Right lobe of liver (tissue), 6 donors: ENCODE measurements around the gene KRTAP10-1. TPM values are rescaled to one million over a fixed set of nuclear protein-coding genes. Genes with fewer than 3 reads are reported as not detected.

Experiments
- ATAC-seq, 4 donors: fragments of 200-7000 bp; cut with Tn5 transposase; one replicate each; pipeline ENCODE4 v1.9.1; 2020; ENCODE audit warnings: mild to moderate bottlenecking in 4 of 4, moderate library complexity in 4 of 4
- DNase-seq, 3 donors: peaks; one replicate each; pipeline ENCODE4 v3.0.0-alpha.2; 2020
- H3K27ac ChIP-seq, 3 donors: fragments of 200-600 bp; one replicate each; pipeline ENCODE4 v1.8.0; 2022
- H3K27me3 ChIP-seq, 2 donors: fragments of 200-600 bp; one replicate each; pipeline ENCODE4 v1.8.0; 2022
- H3K36me3 ChIP-seq, 4 donors: fragments of 200-600 bp; sonication (generic) in 1 of 4; one replicate each; pipeline versions ENCODE4 v1.5.1 to v1.8.0; 2017 to 2022; ENCODE audit warnings: control low read depth in 1 of 4
- H3K4me1 ChIP-seq, 4 donors: fragments of 200-600 bp; sonication (generic) in 1 of 4; one replicate each; pipeline versions ENCODE4 v1.5.1 to v1.8.0; 2017 to 2022; ENCODE audit warnings: control low read depth in 1 of 4
- H3K4me3 ChIP-seq, 3 donors: fragments of 200-600 bp; one replicate each; pipeline ENCODE4 v1.8.0; 2022
- H3K9me3 ChIP-seq, 4 donors: fragments of 200-600 bp; sonication (generic) in 1 of 4; one replicate each; pipeline versions ENCODE4 v1.5.1 to v1.8.0; 2017 to 2022; ENCODE audit warnings: control low read depth in 1 of 4
- CTCF ChIP-seq, 4 donors: fragments of 200-600 bp in 3 of 4; fragments of 450-650 bp in 1 of 4; IDR thresholded peaks; one replicate each; pipeline versions ENCODE4 v1.5.1 to v1.8.0; 2016 to 2022; ENCODE audit warnings: antibody characterized with exemption in 4 of 4, mild to moderate bottlenecking in 2 of 4
- POLR2A ChIP-seq: fragments of 450-650 bp; IDR thresholded peaks from one replicate; pipeline ENCODE4 v1.6.1; 2017; ENCODE audit warnings: antibody characterized with exemption, mild to moderate bottlenecking
- WGBS: methylation state at CpG from one replicate; pipeline ENCODE4 v1.1.6; 2018; ENCODE audit warnings: low coverage, low lambda C conversion rate; ENCODE audit not compliant: insufficient coverage; ENCODE audit errors: missing lambda C conversion rate; 5-methylcytosine and 5-hydroxymethylcytosine counted together
- intact Hi-C, 2 donors: fragments of 100-400 bp; cut with DNase I; formaldehyde crosslinking; loops; one replicate each; pipeline versions ENCODE4 v1.11.2 to v1.14.1; 2022
- total RNA-seq, 6 experiments: library from RNA; depleted of rRNA in 2 of 6; stranded (reverse); fragments of >200 nt in 2 of 6; fragmentation: NEBNext Ultra II Directional in 3 of 6; extraction: Animal tissue kit (Norgen Biotek cat#: 25700) in 3 of 6; gene quantifications; one replicate each; pipeline versions ENCODE4 v1.1.0 to v1.2.4, GENCODE V29; 2016 to 2023
- donor health status: DM: no; HTN: yes; CAD: no.
- donor health status: DM: no; HTN: no; CAD: no.
- donor health status: DM: no; HTN: no; CAD: no.
- donor health status: DM: no; HTN: yes; CAD: no.
- donor health status: DM: no; HTN: yes; CAD: no.

KRTAP10-1 gene
- total RNA-seq, 6 experiments from 2014 or later: not detected

- intact Hi-C loops: no loop called here
- peak in 1 of 3 donors; percentile 14 for DNase-seq
- ATAC-seq: no peak
- no peaks in the 10 kb centered on the region for H3K9me3 ChIP-seq
- no peak overlapping the region for H3K27ac ChIP-seq
- H3K4me3 ChIP-seq: no peak overlapping the region
- H3K4me1 ChIP-seq: no peaks in the 10 kb centered on the region
- no peak for TF ChIP-seq CTCF (IDR thresholded peaks at IDR 0.05)
- no peak for TF ChIP-seq POLR2A
- WGBS: 82% methylated on average over 19 of the region's 27 CpGs
- H3K36me3 ChIP-seq: no peaks in the 10 kb centered on the region
- H3K27me3 ChIP-seq: no peaks in the 10 kb centered on the region
These were observed 37.6 kb downstream of the KRTAP10-1 start for GRCh38 chr21:44502171-44502958.

- 40% methylated on average over 3 of the region's 19 CpGs for WGBS
- TF ChIP-seq CTCF (IDR thresholded peaks at IDR 0.05) (no peak), POLR2A (no peak)
- no peaks in the 10 kb centered on the region for H3K9me3 ChIP-seq
- H3K4me1 ChIP-seq: no peaks in the 10 kb centered on the region
- no peak overlapping the region for H3K27ac ChIP-seq
- no peaks in the 10 kb centered on the region for H3K36me3 ChIP-seq
- no peaks in the 10 kb centered on the region for H3K27me3 ChIP-seq
- H3K4me3 ChIP-seq: no peak overlapping the region
- intact Hi-C loops: no loop called here
- ATAC-seq: peak in 1 of 4 donors; percentile 6
- DNase-seq: peak in 1 of 3 donors; percentile 12
These were observed 39.9 kb downstream of the KRTAP10-1 start for GRCh38 chr21:44500111-44500510.

GRCh38 chr21:44499631-44500030 is 40.4 kb downstream of the KRTAP10-1 start:
- Histone ChIP-seq H3K27ac (no peak overlapping the region), H3K36me3 (no peaks in the 10 kb centered on the region), H3K9me3 (no peaks in the 10 kb centered on the region), H3K4me3 (no peak overlapping the region), H3K27me3 (no peaks in the 10 kb centered on the region), H3K4me1 (no peaks in the 10 kb centered on the region)
- intact Hi-C loops: no loop called here
- peak in 1 of 3 donors; percentile 21 for DNase-seq
- no peak for TF ChIP-seq POLR2A
- TF ChIP-seq CTCF (IDR thresholded peaks at IDR 0.05): no peak
- no CpG with 5 or more reads among the region's 23 CpGs for WGBS
- ATAC-seq: peak in 1 of 4 donors; percentile 40

GRCh38 chr21:44499211-44499560 is 40.8 kb downstream of the KRTAP10-1 start:
- 80% methylated on average over 6 of the region's 18 CpGs for WGBS
- intact Hi-C loops: no loop called here
- DNase-seq: peak in 1 of 3 donors; percentile 25
- no peaks in the 10 kb centered on the region for H3K4me1 ChIP-seq
- no peak overlapping the region for H3K4me3 ChIP-seq
- no peaks in the 10 kb centered on the region for H3K9me3 ChIP-seq
- no peak for ATAC-seq
- H3K36me3 ChIP-seq: no peaks in the 10 kb centered on the region
- TF ChIP-seq POLR2A (no peak), CTCF (IDR thresholded peaks at IDR 0.05) (no peak)
- H3K27me3 ChIP-seq: no peaks in the 10 kb centered on the region
- no peak overlapping the region for H3K27ac ChIP-seq
